Ascending aorta (tissue), 2 donors: ENCODE data around the gene VGF. TPM values are rescaled to one million over a fixed set of nuclear protein-coding genes. Genes with fewer than 3 reads are reported as not detected.

Experiments
- DNase-seq, 2 donors: peaks; one replicate each; pipeline ENCODE4 v3.0.0-alpha.2; 2019; ENCODE audit warnings: low spot score in 2 of 2
- H3K27ac ChIP-seq, 2 donors: fragments of 200-600 bp; sonication (generic); one replicate each; pipeline ENCODE4 v1.5.1; 2016 to 2017; ENCODE audit warnings: mild to moderate bottlenecking in 1 of 2
- H3K27me3 ChIP-seq: fragments of 200-600 bp; sonication (generic); one replicate; pipeline ENCODE4 v1.5.1; 2017
- H3K36me3 ChIP-seq, 2 donors: fragments of 200-600 bp; sonication (generic); one replicate each; pipeline ENCODE4 v1.5.1; 2016
- H3K4me1 ChIP-seq, 2 donors: fragments of 200-600 bp; sonication (generic); one replicate each; pipeline ENCODE4 v1.5.1; 2016 to 2017; ENCODE audit warnings: mild to moderate bottlenecking in 1 of 2
- H3K4me3 ChIP-seq, 2 donors: fragments of 200-600 bp; sonication (generic); one replicate each; pipeline ENCODE4 v1.5.1; 2016 to 2017; ENCODE audit warnings: mild to moderate bottlenecking in 1 of 2
- H3K9me3 ChIP-seq, 2 donors: fragments of 200-600 bp; sonication (generic); one replicate each; pipeline ENCODE4 v1.5.1; 2016
- intact Hi-C: fragments of 100-400 bp; cut with DNase I; formaldehyde crosslinking; loops from one replicate; pipeline ENCODE4 v1.15.1; 2023
- total RNA-seq: library from RNA; depleted of rRNA; stranded (reverse); fragments of >200 nt; gene quantifications from one replicate; pipeline ENCODE4 v1.1.0, GENCODE V29; 2016
- TF ChIP-seq, protein P1 (sequence below), 3 experiments: fragments of 200-600 bp in 2 of 3; fragments of 450-650 bp in 1 of 3; sonication (generic) in 2 of 3; IDR thresholded peaks; one replicate each; pipeline ENCODE4 v1.5.1; 2016 to 2019; ENCODE audit warnings: antibody characterized with exemption in 3 of 3, mild to moderate bottlenecking in 1 of 3, moderate library complexity in 1 of 3

The VGF gene
- total RNA-seq, 1 donor from 2014 or later, result not detected

DNA sequence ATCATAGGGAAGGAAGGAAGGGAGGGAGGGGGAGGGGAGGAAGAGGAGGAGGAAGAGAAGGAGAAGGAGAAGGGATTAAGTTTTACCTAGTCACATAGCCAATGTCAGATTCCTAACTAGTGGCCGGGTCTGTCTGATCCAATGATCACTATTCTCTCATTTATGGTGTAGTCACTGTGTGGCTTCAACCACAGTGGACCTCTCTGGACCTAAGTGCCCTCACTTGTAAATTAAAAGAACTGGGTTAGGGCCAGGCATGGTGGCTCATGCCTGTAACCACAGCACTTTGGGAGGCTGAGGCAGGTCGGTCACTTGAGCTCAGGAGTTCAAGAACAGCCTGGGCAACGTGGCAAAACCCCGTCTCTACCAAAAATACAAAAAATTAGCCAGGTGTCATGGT lies 45.1 kb downstream of the VGF start:
- no peaks in the 10 kb centered on the region for H3K36me3 ChIP-seq
- H3K4me3 ChIP-seq, result no peak overlapping the region
- intact Hi-C loops, result no loop called here
- no peaks in the 10 kb centered on the region for H3K9me3 ChIP-seq
- H3K4me1 ChIP-seq, result peaks cover 6 to 59% of the 10 kb centered on the region in 2 donors
- H3K27ac ChIP-seq, result peak overlapping the region; percentile 96 to 98
- TF ChIP-seq, protein P1, sequence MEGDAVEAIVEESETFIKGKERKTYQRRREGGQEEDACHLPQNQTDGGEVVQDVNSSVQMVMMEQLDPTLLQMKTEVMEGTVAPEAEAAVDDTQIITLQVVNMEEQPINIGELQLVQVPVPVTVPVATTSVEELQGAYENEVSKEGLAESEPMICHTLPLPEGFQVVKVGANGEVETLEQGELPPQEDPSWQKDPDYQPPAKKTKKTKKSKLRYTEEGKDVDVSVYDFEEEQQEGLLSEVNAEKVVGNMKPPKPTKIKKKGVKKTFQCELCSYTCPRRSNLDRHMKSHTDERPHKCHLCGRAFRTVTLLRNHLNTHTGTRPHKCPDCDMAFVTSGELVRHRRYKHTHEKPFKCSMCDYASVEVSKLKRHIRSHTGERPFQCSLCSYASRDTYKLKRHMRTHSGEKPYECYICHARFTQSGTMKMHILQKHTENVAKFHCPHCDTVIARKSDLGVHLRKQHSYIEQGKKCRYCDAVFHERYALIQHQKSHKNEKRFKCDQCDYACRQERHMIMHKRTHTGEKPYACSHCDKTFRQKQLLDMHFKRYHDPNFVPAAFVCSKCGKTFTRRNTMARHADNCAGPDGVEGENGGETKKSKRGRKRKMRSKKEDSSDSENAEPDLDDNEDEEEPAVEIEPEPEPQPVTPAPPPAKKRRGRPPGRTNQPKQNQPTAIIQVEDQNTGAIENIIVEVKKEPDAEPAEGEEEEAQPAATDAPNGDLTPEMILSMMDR (IDR thresholded peaks at IDR 0.05), result no peak
- H3K27me3 ChIP-seq, result no peaks in the 10 kb centered on the region
- DNase-seq, result no peak

DNA sequence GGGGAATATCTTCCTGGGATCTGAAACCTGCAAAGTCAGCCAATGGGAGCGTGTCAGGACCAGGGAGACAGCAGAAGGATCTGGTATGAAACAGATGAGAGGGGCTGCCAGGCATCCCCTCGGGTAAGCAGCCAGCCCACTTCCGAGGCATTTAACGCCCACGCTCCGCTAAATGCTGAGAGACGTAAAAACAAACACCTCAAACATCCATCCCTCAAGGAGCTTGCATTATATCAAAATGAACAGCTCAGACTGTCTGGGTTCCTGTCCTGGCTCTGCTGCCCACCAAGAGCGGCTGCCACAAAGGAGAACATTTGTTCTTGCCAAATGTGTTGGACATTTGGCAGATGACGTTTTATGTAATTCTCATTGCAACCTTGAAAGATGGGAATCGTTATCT lies 45.5 kb downstream of the VGF start:
- no peaks in the 10 kb centered on the region for H3K9me3 ChIP-seq
- peaks cover 6 to 55% of the 10 kb centered on the region in 2 donors for H3K4me1 ChIP-seq
- no peak for DNase-seq
- no peak overlapping the region for H3K4me3 ChIP-seq
- H3K36me3 ChIP-seq, result no peaks in the 10 kb centered on the region
- intact Hi-C loops, result no loop called here
- H3K27me3 ChIP-seq, result no peaks in the 10 kb centered on the region
- TF ChIP-seq, protein P1 (IDR thresholded peaks at IDR 0.05), result no peak
- H3K27ac ChIP-seq, result peak overlapping the region; percentile 96 to 98

DNA sequence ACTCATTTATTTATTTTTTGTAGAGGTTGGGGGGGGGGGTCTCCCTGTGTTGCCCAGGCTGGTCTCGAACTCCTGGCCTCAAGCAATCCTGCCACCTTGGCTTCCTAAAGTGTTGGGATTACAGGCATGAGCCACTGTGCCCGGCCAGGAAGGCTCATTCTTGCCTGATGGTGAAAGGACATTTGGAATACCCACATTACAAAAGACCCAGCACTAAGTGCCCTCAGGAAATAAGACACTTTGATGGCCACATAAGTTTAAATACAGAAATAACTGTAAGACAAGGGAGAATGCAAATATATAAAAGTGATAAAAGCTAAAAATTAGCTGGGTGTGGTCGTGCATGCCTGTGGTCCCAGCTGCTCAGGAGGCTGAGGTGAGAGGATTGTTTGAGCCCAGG lies 46.5 kb downstream of the VGF start:
- Histone ChIP-seq H3K4me3 (no peak overlapping the region), H3K9me3 (no peaks in the 10 kb centered on the region), H3K36me3 (no peaks in the 10 kb centered on the region), H3K27me3 (no peaks in the 10 kb centered on the region), H3K27ac (peak overlapping the region; percentile 96 to 98), H3K4me1 (peaks cover 6 to 45% of the 10 kb centered on the region in 2 donors)
- TF ChIP-seq, protein P1 (IDR thresholded peaks at IDR 0.05), result no peak
- no peak for DNase-seq
- intact Hi-C loops, result no loop called here

DNA sequence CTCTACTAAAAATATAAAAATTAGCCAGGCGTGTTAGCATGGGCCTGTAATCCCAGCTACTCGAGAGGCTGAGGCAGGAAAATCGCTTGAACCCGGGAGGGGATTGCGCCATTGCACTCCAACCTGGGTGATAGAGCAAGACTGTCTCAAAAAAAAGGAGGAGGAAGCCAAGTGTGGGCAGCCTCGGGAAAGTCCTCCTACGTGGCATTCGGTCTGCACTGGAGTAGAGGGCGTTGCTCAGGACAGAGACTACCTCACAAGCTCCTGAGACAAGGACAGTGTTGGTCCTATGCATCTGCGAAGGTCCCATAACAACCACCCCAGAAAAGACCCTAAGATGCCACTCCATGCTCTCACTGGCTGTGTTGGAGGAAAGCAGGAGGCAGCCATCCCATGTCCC lies 48.5 kb downstream of the VGF start:
- DNase-seq, result no peak
- peaks cover 6 to 29% of the 10 kb centered on the region in 2 donors for H3K4me1 ChIP-seq
- H3K4me3 ChIP-seq, result no peak overlapping the region
- peak overlapping the region; percentile 96 to 98 for H3K27ac ChIP-seq
- TF ChIP-seq, protein P1 (IDR thresholded peaks at IDR 0.05), result no peak
- no peaks in the 10 kb centered on the region for H3K36me3 ChIP-seq
- H3K27me3 ChIP-seq, result no peaks in the 10 kb centered on the region
- intact Hi-C loops, result loop anchor here (1.0 kb wide), 1 partner anchor 17 kb away; no protein-coding TSS in a partner anchor
- H3K9me3 ChIP-seq, result no peaks in the 10 kb centered on the region

GRCh38 chr7:101115215-101115614 lies 50.2 kb downstream of the VGF start:
- Histone ChIP-seq H3K36me3 (no peaks in the 10 kb centered on the region), H3K27ac (peak overlapping the region; percentile 67 to 96), H3K4me3 (no peak overlapping the region), H3K4me1 (peaks cover 6 to 21% of the 10 kb centered on the region in 2 donors), H3K9me3 (no peaks in the 10 kb centered on the region), H3K27me3 (no peaks in the 10 kb centered on the region)
- DNase-seq, result no peak
- intact Hi-C loops, result no loop called here
- TF ChIP-seq, protein P1 (IDR thresholded peaks at IDR 0.05), result no peak

- no peak overlapping the region for H3K4me3 ChIP-seq
- H3K4me1 ChIP-seq, result peaks cover 6 to 15% of the 10 kb centered on the region in 2 donors
- no peak for DNase-seq
- TF ChIP-seq, protein P1 (IDR thresholded peaks at IDR 0.05), result no peak
- H3K27me3 ChIP-seq, result no peaks in the 10 kb centered on the region
- intact Hi-C loops, result no loop called here
- no peaks in the 10 kb centered on the region for H3K36me3 ChIP-seq
- H3K27ac ChIP-seq, result peak overlapping the region; percentile 67 to 96
- H3K9me3 ChIP-seq, result no peaks in the 10 kb centered on the region
Observed at GRCh38 chr7:101114492-101114891, 50.9 kb downstream of the VGF start.
